NB4 (cell line): Measurements from ENCODE around the gene SNX2.

Experiments used
- DNase-seq: peaks from one replicate; pipeline ENCODE4 v3.0.0; 2010; ENCODE audit warnings: low read depth
- H3K4me3 ChIP-seq: one replicate; pipeline ENCODE4 v1.5.1; 2011; ENCODE audit warnings: mild to moderate bottlenecking, low read depth, low read length, moderate library complexity
- CTCF ChIP-seq: IDR thresholded peaks from one replicate; pipeline ENCODE4 v1.5.1; 2012; ENCODE audit warnings: low read depth, low read length
- MAX ChIP-seq: IDR thresholded peaks from 2 replicates; pipeline ENCODE4 v1.6.1; 2011; ENCODE audit warnings: low read depth, low read length
- MYC ChIP-seq: IDR thresholded peaks from 2 replicates; pipeline ENCODE4 v1.6.1; 2011; ENCODE audit warnings: low read depth, low read length
- POLR2A ChIP-seq: IDR thresholded peaks from 2 replicates; pipeline ENCODE4 v1.6.1; 2011; ENCODE audit warnings: mild to moderate bottlenecking; ENCODE audit not compliant: insufficient read length; ENCODE audit errors: extremely low read depth

SNX2 gene

GRCh38 chr5:122874179-122874875 lies 99.4 kb downstream of the SNX2 start:
- TF ChIP-seq CTCF = no peak
- no peak for TF ChIP-seq POLR2A
- TF ChIP-seq MYC = no peak
- TF ChIP-seq MAX = no peak
- DNase-seq = no peak

GRCh38 chr5:122877518-122877917 lies 102.6 kb downstream of the SNX2 start:
- no peak overlapping the region for H3K4me3 ChIP-seq
- DNase-seq = peak; percentile 15
- TF ChIP-seq POLR2A (no peak), MAX (no peak), MYC (no peak), CTCF (no peak)

More at GRCh38 chr5:122874179-122874875, 99.4 kb downstream of the SNX2 start:
- no peak overlapping the region for H3K4me3 ChIP-seq

GRCh38 chr5:122879076-122879475 lies 104.2 kb downstream of the SNX2 start:
- no peak for TF ChIP-seq MAX
- TF ChIP-seq MYC = no peak
- TF ChIP-seq POLR2A = no peak
- TF ChIP-seq CTCF = no peak
- no peak overlapping the region for H3K4me3 ChIP-seq
- no peak for DNase-seq
